ENCODE results near the gene DNAJC15.

DNAJC15 gene

GRCh38 chr13:43023289-43023963, at the start of gene DNAJC15:
Gene DNAJC15, plus strand, starts transcription at chr13:43023586. Its CDS starts 41 bp downstream, at chr13:43023627.
- H3K27ac ChIP-seq = peak within 1 kb of the TSS; percentile 33
- peak within 1 kb of the TSS; percentile 65 for H3K4me2 ChIP-seq (ENCODE audit: low read length)
- H3K9me3 ChIP-seq (ENCODE audit: control insufficient read depth, low read length) = no peaks in the 10 kb centered on the region
- no peaks in the 10 kb centered on the region for H3K36me3 ChIP-seq (ENCODE audit: control insufficient read depth, insufficient read depth, low read length)
- TF ChIP-seq CTCF (IDR thresholded peaks at IDR 0.05) = no peak
- H3K4me1 ChIP-seq = no peaks in the 10 kb centered on the region
- peaks cover 3% of the 10 kb centered on the region for H3K79me2 ChIP-seq
- H3K27me3 ChIP-seq (ENCODE audit: control insufficient read depth, insufficient read depth, low read length) = no peaks in the 10 kb centered on the region
- peak within 1 kb of the TSS; percentile 90 for H3K4me3 ChIP-seq (ENCODE audit: low read depth, low read length)
- no peak within 1 kb of the TSS for H3K9ac ChIP-seq
- peak within 1 kb of the TSS; percentile 96 for H2AFZ ChIP-seq

- Histone ChIP-seq H3K4me3 (ENCODE audit: low read depth, low read length) (no peak overlapping the region), H3K27ac (no peak overlapping the region), H3K4me1 (no peaks in the 10 kb centered on the region), H3K9me3 (ENCODE audit: control insufficient read depth, low read length) (no peaks in the 10 kb centered on the region), H3K4me2 (ENCODE audit: low read length) (no peak overlapping the region), H3K36me3 (ENCODE audit: control insufficient read depth, insufficient read depth, low read length) (no peaks in the 10 kb centered on the region), H3K27me3 (ENCODE audit: control insufficient read depth, insufficient read depth, low read length) (no peaks in the 10 kb centered on the region), H2AFZ (no peak overlapping the region), H3K79me2 (no peaks in the 10 kb centered on the region), H3K9ac (no peak overlapping the region)
- TF ChIP-seq CTCF (IDR thresholded peaks at IDR 0.05) = no peak
Measured at GRCh38 chr13:42976066-42976465, 47.3 kb upstream of the DNAJC15 start.

GRCh38 chr13:42977219-42977659, 46.1 kb upstream of the DNAJC15 start:
- H3K9ac ChIP-seq = no peak overlapping the region
- H3K27me3 ChIP-seq (ENCODE audit: control insufficient read depth, insufficient read depth, low read length) = no peaks in the 10 kb centered on the region
- H3K36me3 ChIP-seq (ENCODE audit: control insufficient read depth, insufficient read depth, low read length) = no peaks in the 10 kb centered on the region
- no peaks in the 10 kb centered on the region for H3K9me3 ChIP-seq (ENCODE audit: control insufficient read depth, low read length)
- no peak for TF ChIP-seq CTCF (IDR thresholded peaks at IDR 0.05)
- H2AFZ ChIP-seq = no peak overlapping the region
- peaks cover 2% of the 10 kb centered on the region for H3K4me1 ChIP-seq
- no peak overlapping the region for H3K27ac ChIP-seq
- H3K4me2 ChIP-seq (ENCODE audit: low read length) = no peak overlapping the region
- no peak overlapping the region for H3K4me3 ChIP-seq (ENCODE audit: low read depth, low read length)
- H3K79me2 ChIP-seq = no peaks in the 10 kb centered on the region

- Histone ChIP-seq H3K27me3 (ENCODE audit: control insufficient read depth, insufficient read depth, low read length) (no peaks in the 10 kb centered on the region), H3K4me1 (peaks cover 5% of the 10 kb centered on the region), H3K9ac (no peak overlapping the region), H3K9me3 (ENCODE audit: control insufficient read depth, low read length) (no peaks in the 10 kb centered on the region), H3K36me3 (ENCODE audit: control insufficient read depth, insufficient read depth, low read length) (no peaks in the 10 kb centered on the region), H3K4me3 (ENCODE audit: low read depth, low read length) (peak overlapping the region; percentile 35), H3K79me2 (no peaks in the 10 kb centered on the region), H2AFZ (no peak overlapping the region), H3K27ac (no peak overlapping the region), H3K4me2 (ENCODE audit: low read length) (peak overlapping the region; percentile 25)
- no peak for TF ChIP-seq CTCF (IDR thresholded peaks at IDR 0.05)
Measured at GRCh38 chr13:42981317-42981716, 42.1 kb upstream of the DNAJC15 start.

- Histone ChIP-seq H3K27ac (peak overlapping the region; percentile 54), H3K9me3 (ENCODE audit: control insufficient read depth, low read length) (no peaks in the 10 kb centered on the region)
- TF ChIP-seq CTCF (IDR thresholded peaks at IDR 0.05) = no peak
Measured at GRCh38 chr13:42981853-42982252, 41.5 kb upstream of the DNAJC15 start.

More at GRCh38 chr13:42981853-42982252, 41.5 kb upstream of the DNAJC15 start:
- H2AFZ ChIP-seq = peak overlapping the region; percentile 44
- H3K4me3 ChIP-seq (ENCODE audit: low read depth, low read length) = peak overlapping the region; percentile 35
- peak overlapping the region; percentile 25 for H3K4me2 ChIP-seq (ENCODE audit: low read length)
- no peaks in the 10 kb centered on the region for H3K79me2 ChIP-seq
- H3K36me3 ChIP-seq (ENCODE audit: control insufficient read depth, insufficient read depth, low read length) = no peaks in the 10 kb centered on the region
- no peaks in the 10 kb centered on the region for H3K27me3 ChIP-seq (ENCODE audit: control insufficient read depth, insufficient read depth, low read length)
- peaks cover 5% of the 10 kb centered on the region for H3K4me1 ChIP-seq
- H3K9ac ChIP-seq = no peak overlapping the region

Data from parathyroid adenoma (tissue), 2 donors.